ENCODE data around the gene ARHGEF5. TPM values are rescaled to one million over a fixed set of nuclear protein-coding genes. Genes with fewer than 3 reads are reported as not detected.
"Not testable (repeated sequence)": the region's sequence is repeated elsewhere in the genome, so short reads cannot be mapped to it uniquely, and the experiment has no call there.

The ARHGEF5 gene
- total and polyA plus RNA-seq, 9 of the 15 experiments (the other 6 are each of a cell fraction or from before 2014, with no cell fraction given) = 0.03 to 0.49 (median 0.10) TPM; not detected in 1

DNA sequence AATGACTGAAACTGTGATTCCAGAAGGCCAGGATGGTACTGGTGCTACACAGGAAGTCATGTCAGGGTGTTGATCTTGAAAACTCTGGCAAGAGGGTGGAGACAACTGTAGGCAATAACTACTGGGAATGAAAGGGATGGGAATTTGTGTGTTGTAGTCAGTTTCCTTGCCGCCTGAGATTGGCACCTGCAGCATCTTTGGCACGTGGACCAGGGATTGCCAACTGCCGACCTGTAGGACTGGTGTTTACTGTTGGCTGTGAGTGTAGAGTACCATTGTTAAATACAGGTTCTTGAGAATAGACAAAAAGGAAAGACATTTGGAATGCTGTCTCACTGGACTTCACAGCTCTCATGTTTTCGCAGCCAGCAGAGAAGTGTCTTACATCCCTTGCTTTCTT is 31.8 kb upstream of the ARHGEF5 start:
- DNase-seq (ENCODE audit: extremely low read depth in 1 of 4, low spot score in 3 of 4); H3K27me3 ChIP-seq (ENCODE audit: control insufficient read depth in 2 of 2, insufficient read depth in 2 of 2, low read length in 2 of 2); H3K4me2 ChIP-seq (ENCODE audit: insufficient read depth, low read length); H3K4me1 ChIP-seq (replicated peaks in 1 of 2; ENCODE audit: control insufficient read depth in 2 of 2, insufficient read depth in 2 of 2, low read length in 2 of 2); H3K79me2 ChIP-seq (ENCODE audit: control insufficient read depth, insufficient read depth, low read length); H3K4me3 ChIP-seq; BruUV-seq (replicated peaks); H2AFZ ChIP-seq (ENCODE audit: low read depth, low read length); H3K9me1 ChIP-seq (ENCODE audit: control insufficient read depth, insufficient read depth, low read length); POLR2A ChIA-PET; in situ Hi-C loops (cut with MboI); H3K9me3 ChIP-seq (replicated peaks; ENCODE audit: control insufficient read depth, insufficient read depth, low read depth, low read length); CTCF ChIA-PET (ENCODE audit: low intra/inter-chr PET ratio); ATAC-seq; H4K20me1 ChIP-seq (replicated peaks; ENCODE audit: control insufficient read depth, insufficient read depth, low read length); H3K27ac ChIP-seq (ENCODE audit: extremely low read depth, low read depth, low read length); FAIRE-seq; intact Hi-C loops (cut with micrococcal nuclease); H3K36me3 ChIP-seq (ENCODE audit: control insufficient read depth, insufficient read depth, low read length); H3K9ac ChIP-seq (ENCODE audit: insufficient read depth in 1 of 2, low read depth in 2 of 2, low read length in 2 of 2): not testable (repeated sequence)
- WGBS (ENCODE audit: insufficient coverage, low coverage, missing lambda C conversion rate) = 0% methylated on average over 3 of the region's 4 CpGs

DNA sequence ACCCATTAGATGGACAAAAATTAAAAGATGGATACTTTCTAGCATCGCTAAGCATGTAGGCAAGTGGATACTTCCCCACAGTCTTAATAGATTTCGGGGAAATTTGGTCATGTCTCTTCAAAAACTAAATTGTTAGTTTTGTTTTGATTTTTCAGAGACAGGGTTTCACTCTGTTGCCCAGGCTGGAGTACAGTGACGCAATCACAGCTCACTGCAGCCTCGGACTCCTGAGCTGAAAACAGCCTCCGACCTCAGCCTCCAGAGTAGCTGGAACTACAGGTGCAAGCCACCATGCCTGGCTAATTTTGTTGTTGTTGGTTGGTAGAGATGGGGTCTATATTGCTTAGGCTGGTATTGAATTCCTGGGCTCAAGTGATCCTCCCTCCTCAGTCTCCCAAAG is 29.3 kb upstream of the ARHGEF5 start:
- H4K20me1 ChIP-seq (replicated peaks; ENCODE audit: control insufficient read depth, insufficient read depth, low read length); H3K9ac ChIP-seq (ENCODE audit: insufficient read depth in 1 of 2, low read depth in 2 of 2, low read length in 2 of 2); H3K36me3 ChIP-seq (ENCODE audit: control insufficient read depth, insufficient read depth, low read length); BruUV-seq (replicated peaks); intact Hi-C loops (cut with micrococcal nuclease); CTCF ChIA-PET (ENCODE audit: low intra/inter-chr PET ratio); H3K27ac ChIP-seq (ENCODE audit: extremely low read depth, low read depth, low read length); DNase-seq (ENCODE audit: extremely low read depth in 1 of 4, low spot score in 3 of 4); H3K9me3 ChIP-seq (replicated peaks; ENCODE audit: control insufficient read depth, insufficient read depth, low read depth, low read length); ATAC-seq; H3K4me3 ChIP-seq; H2AFZ ChIP-seq (ENCODE audit: low read depth, low read length); H3K79me2 ChIP-seq (ENCODE audit: control insufficient read depth, insufficient read depth, low read length); H3K27me3 ChIP-seq (ENCODE audit: control insufficient read depth in 2 of 2, insufficient read depth in 2 of 2, low read length in 2 of 2); H3K9me1 ChIP-seq (ENCODE audit: control insufficient read depth, insufficient read depth, low read length); H3K4me1 ChIP-seq (replicated peaks in 1 of 2; ENCODE audit: control insufficient read depth in 2 of 2, insufficient read depth in 2 of 2, low read length in 2 of 2); H3K4me2 ChIP-seq (ENCODE audit: insufficient read depth, low read length); POLR2A ChIA-PET; FAIRE-seq: not testable (repeated sequence)
- WGBS (ENCODE audit: insufficient coverage, low coverage, missing lambda C conversion rate) = 2% methylated on average over 3 of the region's 5 CpGs
- in situ Hi-C loops (cut with MboI) = loop anchor here (25.0 kb wide), 1 partner anchor 164 kb away; no protein-coding TSS in a partner anchor

DNA sequence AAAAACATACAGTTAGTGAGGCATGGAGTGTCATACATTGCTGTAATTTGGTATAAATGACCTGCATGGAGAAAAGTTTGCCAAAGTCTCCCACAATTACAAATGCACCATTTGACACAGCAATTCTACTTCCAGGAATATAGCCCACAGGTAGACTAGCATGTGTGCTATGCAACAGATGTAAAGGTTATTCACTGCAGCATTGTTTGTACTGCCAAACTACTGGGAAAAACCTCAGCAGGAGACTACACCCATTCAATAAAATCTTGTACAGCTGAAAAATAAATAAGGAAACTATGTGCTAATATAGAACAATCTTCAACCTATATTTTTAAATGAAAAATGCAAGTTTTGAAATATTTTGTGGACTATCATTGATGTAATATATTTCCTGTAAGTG is 25.2 kb upstream of the ARHGEF5 start:
- CTCF ChIA-PET (ENCODE audit: low intra/inter-chr PET ratio); H3K9ac ChIP-seq (ENCODE audit: insufficient read depth in 1 of 2, low read depth in 2 of 2, low read length in 2 of 2); intact Hi-C loops (cut with micrococcal nuclease); H3K36me3 ChIP-seq (ENCODE audit: control insufficient read depth, insufficient read depth, low read length); H3K4me1 ChIP-seq (replicated peaks in 1 of 2; ENCODE audit: control insufficient read depth in 2 of 2, insufficient read depth in 2 of 2, low read length in 2 of 2); H3K27ac ChIP-seq (ENCODE audit: extremely low read depth, low read depth, low read length); H3K27me3 ChIP-seq (ENCODE audit: control insufficient read depth in 2 of 2, insufficient read depth in 2 of 2, low read length in 2 of 2); POLR2A ChIA-PET; H3K79me2 ChIP-seq (ENCODE audit: control insufficient read depth, insufficient read depth, low read length); H3K9me3 ChIP-seq (replicated peaks; ENCODE audit: control insufficient read depth, insufficient read depth, low read depth, low read length); ATAC-seq; H3K9me1 ChIP-seq (ENCODE audit: control insufficient read depth, insufficient read depth, low read length); H2AFZ ChIP-seq (ENCODE audit: low read depth, low read length); H3K4me3 ChIP-seq; FAIRE-seq; DNase-seq (ENCODE audit: extremely low read depth in 1 of 4, low spot score in 3 of 4); BruUV-seq (replicated peaks); H4K20me1 ChIP-seq (replicated peaks; ENCODE audit: control insufficient read depth, insufficient read depth, low read length); H3K4me2 ChIP-seq (ENCODE audit: insufficient read depth, low read length): not testable (repeated sequence)
- in situ Hi-C loops (cut with MboI) = loop anchor here (5.0 to 25.0 kb wide), 2 partner anchors 113 to 168 kb away; no protein-coding TSS in a partner anchor

DNA sequence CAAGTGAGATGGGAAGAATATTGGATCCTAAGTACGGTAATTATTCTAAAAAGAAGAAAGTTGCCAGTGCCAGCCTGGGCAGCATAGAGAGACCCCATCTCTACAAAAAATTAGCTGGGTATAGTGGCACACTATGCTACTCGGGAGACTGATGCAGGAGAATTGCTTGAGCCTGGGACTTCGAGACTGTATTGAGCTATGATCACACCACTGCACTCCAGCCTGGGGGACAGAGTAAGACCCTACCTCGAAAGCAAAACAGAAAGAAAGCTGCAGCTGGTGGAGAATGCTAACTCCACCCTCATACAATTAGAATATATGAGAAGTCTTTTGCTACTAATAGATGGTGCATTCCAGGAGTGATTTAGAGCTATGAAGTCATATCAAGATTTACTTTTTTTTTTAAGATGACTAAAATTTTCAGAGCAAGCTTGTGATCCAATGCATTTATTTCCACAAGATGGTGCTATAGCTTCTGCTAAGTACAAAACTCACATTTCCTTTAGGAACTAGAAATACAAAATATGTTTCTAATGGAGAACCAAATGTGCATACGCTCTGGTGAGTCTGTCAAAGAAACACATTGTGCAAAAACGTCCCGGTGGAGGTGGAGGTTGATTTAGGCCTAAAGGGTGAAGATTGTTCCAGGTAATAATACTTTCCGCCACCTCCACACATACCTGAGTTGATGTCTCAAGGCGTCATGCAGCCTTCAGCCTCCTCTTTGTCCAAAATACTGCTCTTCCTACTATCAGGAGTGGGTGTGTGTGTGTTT is 23.8 kb upstream of the ARHGEF5 start:
- H3K9me1 ChIP-seq (ENCODE audit: control insufficient read depth, insufficient read depth, low read length); H3K36me3 ChIP-seq (ENCODE audit: control insufficient read depth, insufficient read depth, low read length); intact Hi-C loops (cut with micrococcal nuclease); H2AFZ ChIP-seq (ENCODE audit: low read depth, low read length); H4K20me1 ChIP-seq (replicated peaks; ENCODE audit: control insufficient read depth, insufficient read depth, low read length); CTCF ChIA-PET (ENCODE audit: low intra/inter-chr PET ratio); H3K9me3 ChIP-seq (replicated peaks; ENCODE audit: control insufficient read depth, insufficient read depth, low read depth, low read length); BruUV-seq (replicated peaks); H3K27me3 ChIP-seq (ENCODE audit: control insufficient read depth in 2 of 2, insufficient read depth in 2 of 2, low read length in 2 of 2); H3K4me2 ChIP-seq (ENCODE audit: insufficient read depth, low read length); H3K79me2 ChIP-seq (ENCODE audit: control insufficient read depth, insufficient read depth, low read length); H3K9ac ChIP-seq (ENCODE audit: insufficient read depth in 1 of 2, low read depth in 2 of 2, low read length in 2 of 2); H3K4me3 ChIP-seq; H3K27ac ChIP-seq (ENCODE audit: extremely low read depth, low read depth, low read length); POLR2A ChIA-PET; H3K4me1 ChIP-seq (replicated peaks in 1 of 2; ENCODE audit: control insufficient read depth in 2 of 2, insufficient read depth in 2 of 2, low read length in 2 of 2); DNase-seq (ENCODE audit: extremely low read depth in 1 of 4, low spot score in 3 of 4): not testable (repeated sequence)
- ATAC-seq (peak; percentile 70), FAIRE-seq (peak; percentile 55)
- in situ Hi-C loops (cut with MboI) = loop anchor here (5.0 to 25.0 kb wide), 2 partner anchors 114 to 169 kb away; no protein-coding TSS in a partner anchor
- WGBS (ENCODE audit: insufficient coverage, low coverage, missing lambda C conversion rate) = 0% methylated on average over 1 of the region's 9 CpGs
